Measurements from ENCODE around the gene TSHZ1. TPM values are rescaled to one million over a fixed set of nuclear protein-coding genes. Genes with fewer than 3 reads are reported as not detected.

Gene TSHZ1
- total and polyA plus RNA-seq, 2 experiments from 2014 or later, result 0.23 to 0.38 TPM

- no peak for TF ChIP-seq CREB1 (CRISPR knock-in tag; IDR thresholded peaks at IDR 0.05; ENCODE audit: low read depth)
- no peak for TF ChIP-seq ETS1 (IDR thresholded peaks at IDR 0.05)
- no peak for TF ChIP-seq NANOG (IDR thresholded peaks at IDR 0.05; ENCODE audit: borderline replicate concordance)
- TF ChIP-seq EZH2 (IDR thresholded peaks at IDR 0.05; ENCODE audit: low read depth, unreplicated experiment), result no peak
- no peak overlapping the region for H3K27ac ChIP-seq (ENCODE audit: low read depth)
- ATAC-seq, result no peak
- no peaks in the 10 kb centered on the region for H3K79me2 ChIP-seq (replicated peaks; ENCODE audit: insufficient read depth)
- no peak overlapping the region for H2AFZ ChIP-seq
- H3K27me3 ChIP-seq (ENCODE audit: insufficient read depth), result no peaks in the 10 kb centered on the region
- H3K36me3 ChIP-seq (ENCODE audit: insufficient read depth), result no peaks in the 10 kb centered on the region
- H3K4me1 Mint-ChIP-seq, result 0 out of 3 replicates have a peak, but pooled peaks cover 3% of the 10 kb centered on the region
- H3F3A ChIP-seq (replicated peaks; ENCODE audit: low read depth), result no peaks in the 10 kb centered on the region
- H4K20me1 ChIP-seq (replicated peaks; ENCODE audit: insufficient read depth), result no peaks in the 10 kb centered on the region
- no peak for DNase-seq (ENCODE audit: low spot score)
- no peaks in the 10 kb centered on the region for H3K9me2 ChIP-seq (ENCODE audit: insufficient read depth)
- H3K4me3 ChIP-seq, result no peak overlapping the region
- H3K36me3 Mint-ChIP-seq (ENCODE audit: low read depth), result no peaks in the 10 kb centered on the region
- no peak overlapping the region for H3K27ac Mint-ChIP-seq
- H3K4me2 ChIP-seq, result no peak overlapping the region
- peaks cover 2% of the 10 kb centered on the region for H3K27me3 Mint-ChIP-seq (ENCODE audit: insufficient read depth, low read depth, poor library complexity)
- H3K9me3 Mint-ChIP-seq, result no peaks in the 10 kb centered on the region
- no peak overlapping the region for H3K4me3 Mint-ChIP-seq
- no peaks in the 10 kb centered on the region for H3K4me1 ChIP-seq (ENCODE audit: insufficient read depth)
Observed at GRCh38 chr18:75226286-75226955, 15.8 kb downstream of the TSHZ1 start.

- Mint-ChIP-seq H3K27ac (no peak overlapping the region), H3K36me3 (ENCODE audit: low read depth) (no peaks in the 10 kb centered on the region), H3K4me1 (0 out of 3 replicates have a peak, but pooled peaks cover 3% of the 10 kb centered on the region), H3K27me3 (ENCODE audit: insufficient read depth, low read depth, poor library complexity) (peaks cover 2% of the 10 kb centered on the region), H3K9me3 (no peaks in the 10 kb centered on the region), H3K4me3 (no peak overlapping the region)
- Histone ChIP-seq H3K9me2 (ENCODE audit: insufficient read depth) (no peaks in the 10 kb centered on the region), H3K4me2 (no peak overlapping the region), H4K20me1 (replicated peaks; ENCODE audit: insufficient read depth) (no peaks in the 10 kb centered on the region), H3K36me3 (ENCODE audit: insufficient read depth) (no peaks in the 10 kb centered on the region), H3K27ac (ENCODE audit: low read depth) (no peak overlapping the region), H3K27me3 (ENCODE audit: insufficient read depth) (no peaks in the 10 kb centered on the region), H3F3A (replicated peaks; ENCODE audit: low read depth) (no peaks in the 10 kb centered on the region), H2AFZ (no peak overlapping the region), H3K4me3 (no peak overlapping the region), H3K4me1 (ENCODE audit: insufficient read depth) (no peaks in the 10 kb centered on the region), H3K79me2 (replicated peaks; ENCODE audit: insufficient read depth) (no peaks in the 10 kb centered on the region)
- TF ChIP-seq REST (IDR thresholded peaks at IDR 0.05; ENCODE audit: unreplicated experiment) (no peak), NANOG (IDR thresholded peaks at IDR 0.05; ENCODE audit: borderline replicate concordance) (no peak), ZNF331 (CRISPR knock-in tag; IDR thresholded peaks at IDR 0.05; ENCODE audit: low read depth) (no peak), ZNF462 (CRISPR knock-in tag; IDR thresholded peaks at IDR 0.05) (no peak), CTCF (conservative IDR thresholded peaks at IDR 0.05; ENCODE audit: low read depth in 2 of 2) (no peak)
- ATAC-seq (no peak), DNase-seq (ENCODE audit: low spot score) (no peak)
Observed at GRCh38 chr18:75226956-75227316, 16.3 kb downstream of the TSHZ1 start.

All from GM23338 (cell line).